HL-60/S4 (cell line): ENCODE data around the gene DHRS13.
"Not testable (repeated sequence)": the region's sequence is repeated elsewhere in the genome, so short reads cannot be mapped to it uniquely, and the experiment has no call there.

Experiments
- in situ Hi-C: fragments of 300-500 bp; cut with MboI; formaldehyde crosslinking; loops from 2 replicates; pipeline ENCODE4 v1.14.3; 2022; ENCODE audit warnings: low sequenced_read_pairs

The DHRS13 gene

DNA sequence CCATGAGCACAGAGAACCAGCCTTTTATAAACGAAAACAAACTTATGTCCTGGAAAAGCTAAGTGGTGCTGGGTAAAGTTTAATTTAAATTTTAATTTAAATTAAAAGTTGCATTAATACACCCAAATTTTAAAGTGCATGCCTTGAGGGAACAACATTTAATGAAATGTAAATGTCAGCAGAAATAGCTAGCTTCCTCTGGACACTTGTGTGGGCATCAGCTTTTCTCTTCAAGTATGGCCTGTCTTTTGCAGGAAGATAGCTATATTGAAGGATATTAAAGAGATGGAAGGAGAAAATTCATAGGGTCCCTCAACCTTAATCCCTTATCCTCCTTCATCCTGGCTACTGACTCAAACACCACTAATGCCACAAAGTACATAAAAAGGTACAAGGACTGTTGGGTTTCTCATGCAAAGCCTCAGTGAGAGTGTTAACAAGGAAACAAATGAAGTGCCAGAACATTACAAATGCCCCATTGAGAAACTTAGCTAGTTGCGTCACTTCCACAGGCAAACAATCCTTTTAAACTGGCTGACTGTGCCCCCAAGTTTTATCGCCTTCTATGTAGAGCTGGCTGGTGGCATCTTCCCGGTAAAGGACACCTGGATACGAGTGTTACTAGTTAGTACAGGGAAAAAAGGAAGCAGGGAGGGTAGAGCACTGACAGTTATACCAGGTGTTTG lies 34.3 kb upstream of the DHRS13 start:
- in situ Hi-C loops = no loop called here

DNA sequence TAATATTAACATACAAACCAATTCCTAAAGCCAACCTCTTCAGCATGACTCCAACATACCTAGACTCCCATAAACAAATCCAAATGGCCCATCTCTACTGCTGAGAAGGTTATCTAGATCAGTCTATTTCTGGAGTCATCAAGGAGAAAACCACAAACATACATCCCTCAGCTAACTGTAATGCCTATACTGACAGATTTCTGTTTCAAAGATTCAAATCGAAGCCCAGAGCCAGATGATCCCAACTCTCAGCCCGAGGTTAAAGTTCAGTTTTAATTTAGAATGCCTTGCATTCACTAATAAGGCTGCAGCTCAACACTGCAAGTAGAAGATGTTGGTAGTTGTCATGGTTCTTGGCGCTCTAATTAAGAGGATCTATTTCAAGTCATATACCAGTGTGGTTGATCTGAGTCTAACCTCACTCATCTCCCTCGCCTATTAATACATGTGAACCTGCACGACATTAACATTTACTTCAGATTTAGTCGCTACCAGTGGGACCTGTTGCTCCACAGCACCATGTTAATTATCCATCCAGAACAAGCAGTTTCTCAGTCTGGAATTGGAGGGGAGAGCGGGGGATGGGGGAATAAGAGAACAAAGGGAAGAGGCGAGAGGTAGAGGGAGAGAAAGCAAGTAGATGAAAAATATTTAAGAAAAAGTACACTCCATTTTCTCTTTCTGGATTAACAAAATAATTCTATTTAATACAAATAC lies 33.0 kb upstream of the DHRS13 start:
- in situ Hi-C loops = no loop called here

GRCh38 chr17:28934508-28934907 lies 31.6 kb upstream of the DHRS13 start:
- in situ Hi-C loops = not testable (repeated sequence)

DNA sequence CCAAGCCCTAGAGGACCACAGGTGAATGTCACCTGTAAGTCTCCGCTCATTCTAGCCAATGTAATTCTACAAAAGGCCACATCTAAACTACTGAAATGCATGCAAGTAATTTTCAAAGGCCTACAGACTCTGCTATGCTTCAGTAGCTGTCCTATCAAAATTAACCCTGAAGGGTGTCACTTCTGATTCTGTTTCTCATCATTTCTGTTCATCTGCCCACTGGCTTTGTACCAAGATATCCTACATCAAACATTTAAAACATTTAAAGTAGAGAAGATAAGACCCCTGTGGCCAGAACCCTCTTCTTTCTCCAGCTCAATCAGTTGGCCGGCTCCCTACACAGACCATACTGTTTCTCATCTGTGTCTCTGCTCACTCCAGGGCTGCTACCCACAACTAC lies 26.9 kb upstream of the DHRS13 start:
- in situ Hi-C loops = no loop called here

DNA sequence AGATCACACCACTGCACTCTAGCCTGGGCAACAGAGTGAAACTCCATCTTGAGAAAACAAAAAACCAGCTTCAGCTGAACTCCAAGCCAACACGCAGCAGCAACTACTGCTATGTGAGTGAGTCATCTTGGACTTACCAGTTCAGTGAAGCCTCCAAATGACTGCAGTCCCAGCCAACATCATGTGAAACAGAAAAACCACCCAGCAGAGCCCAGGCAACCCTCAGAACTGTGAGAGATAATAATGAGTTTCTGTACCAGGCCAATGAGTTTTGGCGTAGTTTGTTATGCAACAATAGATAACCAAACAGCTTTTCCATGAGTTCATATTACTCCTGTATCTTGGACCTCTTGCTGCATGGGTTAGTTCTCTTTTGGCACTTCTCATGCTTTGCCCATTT lies 25.2 kb upstream of the DHRS13 start:
- in situ Hi-C loops = no loop called here

GRCh38 chr17:28926786-28927185 lies 23.9 kb upstream of the DHRS13 start:
- in situ Hi-C loops = no loop called here

DNA sequence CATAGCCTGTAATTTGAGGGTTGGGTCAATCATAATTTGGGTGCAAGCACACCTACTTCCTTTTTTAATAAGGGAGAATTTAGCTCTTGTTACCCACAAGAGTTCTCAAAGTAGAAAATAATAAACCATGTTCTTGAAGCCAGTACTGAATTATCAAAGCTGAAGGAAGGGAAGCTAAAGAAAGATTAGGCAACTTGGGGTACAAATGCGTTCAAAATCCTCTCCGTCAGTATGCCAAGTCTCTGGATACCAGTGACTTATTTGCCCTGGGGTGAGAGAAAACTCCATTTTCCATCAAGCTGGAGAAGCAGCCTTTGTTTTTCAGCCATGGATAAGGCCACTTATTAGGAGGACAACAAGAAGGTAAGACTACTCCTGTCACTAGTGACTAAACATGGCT lies 23.5 kb upstream of the DHRS13 start:
- in situ Hi-C loops = no loop called here

- in situ Hi-C loops = no loop called here
Observed at GRCh38 chr17:28925912-28926365, 23.1 kb upstream of the DHRS13 start.

GRCh38 chr17:28920201-28920600 lies 17.3 kb upstream of the DHRS13 start:
- in situ Hi-C loops = no loop called here

GRCh38 chr17:28918295-28918694 lies 15.4 kb upstream of the DHRS13 start:
- in situ Hi-C loops = no loop called here

GRCh38 chr17:28917465-28917864 lies 14.6 kb upstream of the DHRS13 start:
- in situ Hi-C loops = no loop called here

DNA sequence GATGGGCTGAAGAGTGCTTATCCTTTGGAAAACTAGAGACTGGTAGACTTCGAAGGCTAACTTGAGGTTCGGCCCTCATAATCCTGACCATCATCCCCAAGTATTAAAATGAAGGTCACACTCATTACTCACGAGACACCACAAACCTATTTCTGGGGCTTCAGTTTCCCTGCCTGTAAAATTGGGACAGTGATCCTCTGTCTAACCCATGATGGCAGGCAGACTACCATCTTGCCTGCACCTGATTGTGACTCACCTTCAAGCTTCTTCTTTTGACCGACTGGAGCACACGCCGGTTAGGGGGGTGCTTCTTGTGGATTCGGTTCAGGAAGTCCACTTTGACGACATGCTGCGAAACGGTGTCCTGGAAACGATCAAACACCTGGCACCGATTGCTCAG lies 14.2 kb upstream of the DHRS13 start:
- in situ Hi-C loops = no loop called here

- in situ Hi-C loops = no loop called here
Observed at GRCh38 chr17:28916302-28916934, 13.5 kb upstream of the DHRS13 start.

GRCh38 chr17:28912938-28913333 lies 10.1 kb upstream of the DHRS13 start:
- in situ Hi-C loops = no loop called here

- in situ Hi-C loops = no loop called here
Observed at GRCh38 chr17:28912281-28912937, 9.5 kb upstream of the DHRS13 start.

DNA sequence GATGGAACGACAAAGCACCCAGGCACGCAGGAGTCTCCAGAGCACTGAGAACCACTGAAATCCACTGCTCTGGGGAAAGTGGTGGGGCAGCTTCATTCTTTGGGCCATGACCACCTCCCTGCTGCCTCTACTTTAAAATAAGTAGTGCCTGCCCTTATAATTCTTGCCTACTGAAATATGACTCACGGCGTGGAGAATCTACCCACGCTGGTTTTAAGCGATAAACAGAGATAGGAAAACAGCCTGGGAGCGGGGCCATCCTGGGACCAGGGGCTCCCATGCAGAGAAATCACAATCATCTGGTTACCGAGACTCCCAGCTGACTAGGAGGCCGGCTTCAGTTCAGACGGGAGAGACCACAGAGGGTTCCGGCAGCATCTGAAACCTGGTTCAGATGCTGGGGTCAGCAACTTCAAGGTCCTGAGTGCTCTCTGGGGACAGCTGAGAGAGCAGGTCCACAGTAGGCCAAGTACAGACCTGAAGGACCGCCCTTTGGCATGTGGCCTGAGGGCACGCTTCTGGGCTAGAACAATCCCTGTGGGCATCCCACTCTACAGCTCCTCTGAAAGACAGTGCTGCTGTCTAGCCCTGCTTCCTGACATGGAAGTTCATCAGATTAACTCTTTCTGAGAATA lies 8.6 kb upstream of the DHRS13 start:
- in situ Hi-C loops = no loop called here

GRCh38 chr17:28910534-28910933 lies 7.7 kb upstream of the DHRS13 start:
- in situ Hi-C loops = no loop called here

- in situ Hi-C loops = no loop called here
Observed at GRCh38 chr17:28908640-28909167, 5.8 kb upstream of the DHRS13 start.

DNA sequence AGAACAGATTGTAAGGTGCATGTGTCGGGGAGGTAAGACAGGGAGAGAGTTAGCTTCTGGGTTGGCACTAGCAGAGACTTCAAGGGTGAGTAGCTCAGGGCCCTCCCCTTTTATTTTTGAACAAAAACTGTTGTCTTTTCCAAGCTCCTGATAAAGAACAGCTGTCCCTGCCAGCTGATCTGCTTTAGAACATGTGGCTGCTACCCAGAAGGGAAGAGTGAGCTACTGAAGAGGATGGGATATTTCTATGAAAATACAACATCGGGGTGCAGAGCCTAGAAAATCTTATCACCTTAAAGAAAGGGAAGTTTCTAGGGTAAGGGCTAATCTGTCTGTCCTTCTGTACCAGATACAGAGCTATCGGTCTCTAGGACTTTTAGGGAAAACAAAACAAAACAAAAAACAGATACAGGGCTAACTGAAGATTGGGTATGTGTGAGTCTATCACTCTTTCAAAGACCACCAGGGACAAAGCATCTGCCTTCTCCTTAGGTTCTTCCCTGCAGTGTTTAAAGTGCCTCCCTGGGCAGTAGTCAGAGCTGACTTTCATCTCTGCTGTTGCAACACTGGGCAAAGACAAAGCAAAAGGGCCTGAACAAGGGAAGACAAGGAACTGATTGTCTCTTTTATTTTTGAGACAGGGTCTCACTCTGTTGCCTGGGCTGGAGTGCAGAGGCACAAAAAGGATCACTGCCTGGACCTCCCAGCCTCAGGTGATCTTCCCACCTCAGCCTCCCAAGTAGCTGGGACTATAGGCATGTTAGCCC lies 5.0 kb upstream of the DHRS13 start:
- in situ Hi-C loops = no loop called here
